MCF 10A (cell line): Measurements from ENCODE around the gene PRKAB1. TPM values are rescaled to one million over a fixed set of nuclear protein-coding genes. Genes with fewer than 3 reads are reported as not detected.

Source experiments
- BruUV-seq: library from RNA; stranded (reverse); fragments of 400-500 nt; replicated peaks from 2 replicates; lab custom pipeline; 2021; lab: Mats Ljungman, UMichigan
- CTCF ChIA-PET: fragments of 300-600 bp; sonication (Branson Sonifier 250); formaldehyde crosslinking; extraction: SDS; loops from one replicate; lab custom pipeline; 2021; ENCODE audit warnings: antibody characterized with exemption, inconsistent platforms; lab: Yijun Ruan, JAX
- POLR2A ChIA-PET: fragments of 300-600, 350-650 bp; sonication (Branson Sonifier 250); formaldehyde crosslinking; extraction: SDS; loops from one replicate; lab custom pipeline; 2020; ENCODE audit warnings: antibody characterized with exemption, inconsistent platforms; lab: Yijun Ruan, JAX
- DNase-seq: peaks from one replicate; pipeline ENCODE4 v3.0.0-alpha.2; 2018; ENCODE audit not compliant: unreplicated experiment
- H3K27ac Mint-ChIP-seq: one replicate; pipeline ENCODE4 v1.8.0; 2022; ENCODE audit warnings: mild to moderate bottlenecking, low read depth, mixed read lengths; ENCODE audit not compliant: unreplicated experiment
- H3K27me3 Mint-ChIP-seq: one replicate; pipeline ENCODE4 v1.8.0; 2022; ENCODE audit warnings: mixed read lengths; ENCODE audit not compliant: insufficient read depth, unreplicated experiment
- H3K36me3 Mint-ChIP-seq: one replicate; pipeline ENCODE4 v1.8.0; 2022; ENCODE audit warnings: mild to moderate bottlenecking, moderate library complexity, mixed read lengths; ENCODE audit not compliant: insufficient read depth, unreplicated experiment
- H3K4me1 Mint-ChIP-seq: one replicate; pipeline ENCODE4 v1.8.0; 2022; ENCODE audit warnings: mixed read lengths; ENCODE audit not compliant: insufficient read depth, unreplicated experiment
- H3K4me3 Mint-ChIP-seq: one replicate; pipeline ENCODE4 v1.8.0; 2022; ENCODE audit warnings: mild to moderate bottlenecking, moderate library complexity, mixed read lengths; ENCODE audit not compliant: unreplicated experiment
- H3K9me3 Mint-ChIP-seq: one replicate; pipeline ENCODE4 v1.8.0; 2022; ENCODE audit warnings: mixed read lengths; ENCODE audit not compliant: unreplicated experiment
- CTCF ChIP-seq: fragments of 200-600 bp; IDR thresholded peaks from one replicate; pipeline ENCODE4 v1.8.0; 2022; ENCODE audit warnings: antibody characterized with exemption, mild to moderate bottlenecking; ENCODE audit not compliant: unreplicated experiment
- intact Hi-C: fragments of 100-400 bp; cut with micrococcal nuclease; formaldehyde crosslinking; loops from 2 replicates; pipeline ENCODE4 v1.14.1; 2022
- total RNA-seq: library from RNA; stranded (reverse); gene quantifications from 2 replicates; pipeline ENCODE4 v1.2.3, GENCODE V29; 2022

The PRKAB1 gene
- total RNA-seq, 1 experiment from 2014 or later: 27.2 TPM

DNA sequence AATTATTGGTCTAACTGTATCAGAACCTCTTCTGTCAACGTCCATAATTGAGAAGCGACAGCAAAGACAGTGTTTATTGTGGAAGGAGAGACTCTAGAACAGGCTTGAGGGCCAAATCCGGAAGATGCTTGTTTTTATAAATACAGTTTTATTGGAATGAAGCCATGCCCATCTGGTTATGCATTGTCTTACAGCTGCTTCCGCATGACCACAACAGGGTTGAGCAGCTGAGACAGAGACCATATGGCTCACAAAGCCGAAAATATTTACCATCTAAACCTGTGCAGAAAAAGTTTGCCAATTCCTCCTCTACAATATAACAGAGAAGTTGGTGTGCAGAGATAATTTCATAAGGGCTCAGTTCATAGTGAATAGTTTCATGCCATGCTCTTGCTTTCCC, 24.5 kb downstream of the PRKAB1 start:
- POLR2A ChIA-PET: interaction anchor here (1.0 kb wide), 1 partner anchor 18 kb away, joined by 3 read pairs; no protein-coding TSS in a partner anchor
- H3K4me3 Mint-ChIP-seq: no peak overlapping the region
- TF ChIP-seq CTCF: no peak
- H3K36me3 Mint-ChIP-seq: peaks cover 15% of the 10 kb centered on the region
- CTCF ChIA-PET: no interaction called here
- no peaks in the 10 kb centered on the region for H3K9me3 Mint-ChIP-seq
- no peak for DNase-seq
- intact Hi-C loops: loop anchor here (10.0 kb wide), 1 partner anchor 92 kb away; no protein-coding TSS in a partner anchor
- peak overlapping the region; percentile 73 for H3K27ac Mint-ChIP-seq
- H3K27me3 Mint-ChIP-seq: no peaks in the 10 kb centered on the region
- peaks cover 19% of the 10 kb centered on the region for H3K4me1 Mint-ChIP-seq
- no TSS peak for BruUV-seq

DNA sequence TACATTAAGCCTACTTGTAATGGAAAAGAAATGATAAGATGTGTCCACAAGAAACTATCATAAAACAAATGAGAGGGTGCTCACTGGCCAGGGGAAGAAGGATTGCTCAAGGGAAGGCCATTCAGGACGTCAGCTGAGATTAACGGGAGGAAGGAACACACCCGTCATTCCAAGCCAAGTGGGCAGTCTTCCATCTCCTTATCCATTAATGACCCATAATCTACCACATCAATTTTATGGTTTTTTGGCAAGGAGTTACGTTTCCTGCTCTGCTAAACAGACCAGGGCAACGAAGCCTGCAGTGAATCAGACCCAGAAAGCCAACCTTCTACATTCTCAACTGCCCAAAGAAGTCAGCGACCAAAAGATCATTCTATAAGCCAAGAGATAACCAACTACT, 25.1 kb downstream of the PRKAB1 start:
- DNase-seq: peak; percentile 78

GRCh38 chr12:119693511-119693910, 25.6 kb downstream of the PRKAB1 start:
- BruUV-seq: no TSS peak
- H3K4me3 Mint-ChIP-seq: no peak overlapping the region
- TF ChIP-seq CTCF: no peak

More for the DNA sequence above, 25.1 kb downstream of the PRKAB1 start:
- intact Hi-C loops: loop anchor here (10.0 kb wide), 1 partner anchor 92 kb away; no protein-coding TSS in a partner anchor
- H3K9me3 Mint-ChIP-seq: no peaks in the 10 kb centered on the region
- ChIA-PET POLR2A (interaction anchor here (1.0 kb wide), 1 partner anchor 18 kb away, joined by 3 read pairs; no protein-coding TSS in a partner anchor), CTCF (no interaction called here)
- no TSS peak for BruUV-seq
- no peak overlapping the region for H3K4me3 Mint-ChIP-seq
- H3K4me1 Mint-ChIP-seq: peaks cover 19% of the 10 kb centered on the region
- peak overlapping the region; percentile 73 for H3K27ac Mint-ChIP-seq
- H3K36me3 Mint-ChIP-seq: peaks cover 11% of the 10 kb centered on the region
- TF ChIP-seq CTCF: no peak
- H3K27me3 Mint-ChIP-seq: no peaks in the 10 kb centered on the region

GRCh38 chr12:119694111-119694510, 26.2 kb downstream of the PRKAB1 start:
- POLR2A ChIA-PET: no interaction called here
- BruUV-seq: no TSS peak
- Mint-ChIP-seq H3K27me3 (no peaks in the 10 kb centered on the region), H3K36me3 (peaks cover 11% of the 10 kb centered on the region), H3K4me3 (no peak overlapping the region), H3K9me3 (no peaks in the 10 kb centered on the region), H3K27ac (peak overlapping the region; percentile 73), H3K4me1 (peaks cover 19% of the 10 kb centered on the region)
- no peak for TF ChIP-seq CTCF
- DNase-seq: no peak
- intact Hi-C loops: loop anchor here (10.0 kb wide), 1 partner anchor 91 kb away; no protein-coding TSS in a partner anchor
- CTCF ChIA-PET: interaction anchor here (0.6 to 3.3 kb wide), 6 partner anchors 8 to 1286 kb away, joined by 3 to 31 read pairs (median 10); no protein-coding TSS in a partner anchor

More at GRCh38 chr12:119693511-119693910, 25.6 kb downstream of the PRKAB1 start:
- H3K27me3 Mint-ChIP-seq: no peaks in the 10 kb centered on the region
- peaks cover 11% of the 10 kb centered on the region for H3K36me3 Mint-ChIP-seq
- peak overlapping the region; percentile 73 for H3K27ac Mint-ChIP-seq
- no peak for DNase-seq
- H3K4me1 Mint-ChIP-seq: peaks cover 19% of the 10 kb centered on the region
- CTCF ChIA-PET: interaction anchor here (3.3 kb wide), 1 partner anchor 13 kb away, joined by 25 read pairs; no protein-coding TSS in a partner anchor
- no peaks in the 10 kb centered on the region for H3K9me3 Mint-ChIP-seq
- intact Hi-C loops: loop anchor here (10.0 kb wide), 1 partner anchor 91 kb away; no protein-coding TSS in a partner anchor
- POLR2A ChIA-PET: no interaction called here
